Measurements from ENCODE around the gene POLR2M. TPM values are rescaled to one million over a fixed set of nuclear protein-coding genes. Genes with fewer than 3 reads are reported as not detected.

Gene POLR2M
- total and polyA plus RNA-seq, 2 experiments from 2014 or later = 19.6 to 46.3 TPM

DNA sequence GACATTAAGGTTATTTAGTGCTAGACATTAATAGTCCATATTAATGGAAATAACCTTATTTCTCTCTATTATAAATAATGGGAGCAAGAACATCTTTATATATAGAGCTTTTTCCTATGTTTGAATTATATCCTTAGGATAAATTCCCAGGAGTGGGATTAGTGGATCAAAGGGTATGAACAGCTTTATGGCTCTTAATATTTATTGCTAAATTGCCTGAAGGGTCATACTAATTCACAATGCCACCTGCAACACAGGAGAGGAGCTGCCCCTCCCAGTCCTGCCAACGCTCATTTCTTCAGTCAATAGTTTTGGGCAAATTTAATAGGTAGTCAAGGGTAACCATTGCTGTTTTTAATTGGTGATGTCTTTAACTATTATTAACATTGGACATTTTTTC, 48.9 kb upstream of the POLR2M start:
- H3K36me3 Mint-ChIP-seq (ENCODE audit: low read depth) = no peaks in the 10 kb centered on the region
- H3K27ac Mint-ChIP-seq = no peak overlapping the region
- ATAC-seq = no peak

DNA sequence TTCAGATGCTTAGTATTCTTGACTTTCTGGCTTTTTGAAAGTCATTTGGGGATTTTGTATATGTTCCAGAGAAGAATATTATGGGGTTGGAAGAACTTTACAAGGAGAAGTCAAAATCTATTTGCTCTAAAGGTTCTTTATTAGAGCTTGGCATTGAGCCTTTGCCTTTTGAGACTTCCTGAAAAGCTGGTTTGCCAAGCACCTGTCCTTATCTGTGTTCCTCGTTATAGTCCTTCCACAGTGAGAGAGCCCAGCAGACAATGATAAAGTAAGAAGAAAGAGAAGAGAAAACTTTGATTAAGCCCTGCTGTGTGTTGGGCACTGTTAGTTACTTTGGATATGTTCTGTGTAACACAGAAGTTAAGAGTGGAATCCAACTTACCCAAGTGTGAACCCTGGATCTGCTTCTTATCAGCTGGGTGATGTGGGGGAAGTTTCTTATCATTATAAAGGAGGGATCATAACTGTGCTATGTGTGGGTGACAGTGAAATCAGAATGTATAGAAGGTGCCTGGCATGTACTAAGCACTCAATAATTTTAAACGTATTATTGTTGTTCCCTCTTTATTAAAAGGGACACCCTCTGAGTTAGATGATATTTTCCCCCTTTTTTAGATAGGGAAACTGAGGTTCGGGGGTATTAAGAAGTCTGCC, 44.3 kb upstream of the POLR2M start:
- Mint-ChIP-seq H3K36me3 (ENCODE audit: low read depth) (no peaks in the 10 kb centered on the region), H3K4me3 (no peak overlapping the region), H3K27me3 (ENCODE audit: insufficient read depth, low read depth, poor library complexity) (no peaks in the 10 kb centered on the region), H3K4me1 (no peaks in the 10 kb centered on the region), H3K9me3 (no peaks in the 10 kb centered on the region), H3K27ac (no peak overlapping the region)
- H4K20me1 ChIP-seq (replicated peaks; ENCODE audit: insufficient read depth) = no peaks in the 10 kb centered on the region
- no peaks in the 10 kb centered on the region for H3K79me2 ChIP-seq (replicated peaks; ENCODE audit: insufficient read depth)
- H3K4me2 ChIP-seq = no peak overlapping the region
- no peaks in the 10 kb centered on the region for H3K9me2 ChIP-seq (ENCODE audit: insufficient read depth)
- H3K27me3 ChIP-seq (ENCODE audit: insufficient read depth) = no peaks in the 10 kb centered on the region
- no peak overlapping the region for H3K27ac ChIP-seq (ENCODE audit: low read depth)
- H3K4me3 ChIP-seq = no peak overlapping the region
- DNase-seq (ENCODE audit: low spot score) = no peak
- no peak for TF ChIP-seq POLR2AphosphoS5 (IDR thresholded peaks at IDR 0.05; ENCODE audit: low read depth)
- no peak for TF ChIP-seq STAT1 (IDR thresholded peaks at IDR 0.05; ENCODE audit: unreplicated experiment)
- TF ChIP-seq ZNF114 (CRISPR knock-in tag; IDR thresholded peaks at IDR 0.05) = no peak
- TF ChIP-seq, protein P1, sequence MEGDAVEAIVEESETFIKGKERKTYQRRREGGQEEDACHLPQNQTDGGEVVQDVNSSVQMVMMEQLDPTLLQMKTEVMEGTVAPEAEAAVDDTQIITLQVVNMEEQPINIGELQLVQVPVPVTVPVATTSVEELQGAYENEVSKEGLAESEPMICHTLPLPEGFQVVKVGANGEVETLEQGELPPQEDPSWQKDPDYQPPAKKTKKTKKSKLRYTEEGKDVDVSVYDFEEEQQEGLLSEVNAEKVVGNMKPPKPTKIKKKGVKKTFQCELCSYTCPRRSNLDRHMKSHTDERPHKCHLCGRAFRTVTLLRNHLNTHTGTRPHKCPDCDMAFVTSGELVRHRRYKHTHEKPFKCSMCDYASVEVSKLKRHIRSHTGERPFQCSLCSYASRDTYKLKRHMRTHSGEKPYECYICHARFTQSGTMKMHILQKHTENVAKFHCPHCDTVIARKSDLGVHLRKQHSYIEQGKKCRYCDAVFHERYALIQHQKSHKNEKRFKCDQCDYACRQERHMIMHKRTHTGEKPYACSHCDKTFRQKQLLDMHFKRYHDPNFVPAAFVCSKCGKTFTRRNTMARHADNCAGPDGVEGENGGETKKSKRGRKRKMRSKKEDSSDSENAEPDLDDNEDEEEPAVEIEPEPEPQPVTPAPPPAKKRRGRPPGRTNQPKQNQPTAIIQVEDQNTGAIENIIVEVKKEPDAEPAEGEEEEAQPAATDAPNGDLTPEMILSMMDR (conservative IDR thresholded peaks at IDR 0.05; ENCODE audit: low read depth in 2 of 2) = no peak
- H2AFZ ChIP-seq = no peak overlapping the region
- H3K4me1 ChIP-seq (ENCODE audit: insufficient read depth) = no peaks in the 10 kb centered on the region
- no peak for ATAC-seq
- no peaks in the 10 kb centered on the region for H3K36me3 ChIP-seq (ENCODE audit: insufficient read depth)
- no peaks in the 10 kb centered on the region for H3F3A ChIP-seq (replicated peaks; ENCODE audit: low read depth)

More for the DNA sequence above, 48.9 kb upstream of the POLR2M start:
- Histone ChIP-seq H3K4me3 (no peak overlapping the region), H3K9me2 (ENCODE audit: insufficient read depth) (no peaks in the 10 kb centered on the region), H3K4me2 (no peak overlapping the region), H2AFZ (no peak overlapping the region), H3K27ac (ENCODE audit: low read depth) (no peak overlapping the region), H3F3A (replicated peaks; ENCODE audit: low read depth) (no peaks in the 10 kb centered on the region), H3K4me1 (ENCODE audit: insufficient read depth) (no peaks in the 10 kb centered on the region), H3K27me3 (ENCODE audit: insufficient read depth) (no peaks in the 10 kb centered on the region), H3K36me3 (ENCODE audit: insufficient read depth) (no peaks in the 10 kb centered on the region), H3K79me2 (replicated peaks; ENCODE audit: insufficient read depth) (no peaks in the 10 kb centered on the region), H4K20me1 (replicated peaks; ENCODE audit: insufficient read depth) (no peaks in the 10 kb centered on the region)
- Mint-ChIP-seq H3K27me3 (ENCODE audit: insufficient read depth, low read depth, poor library complexity) (no peaks in the 10 kb centered on the region), H3K9me3 (no peaks in the 10 kb centered on the region), H3K4me1 (no peaks in the 10 kb centered on the region), H3K4me3 (no peak overlapping the region)
- no peak for DNase-seq (ENCODE audit: low spot score)
- TF ChIP-seq JUNB (IDR thresholded peaks at IDR 0.05; ENCODE audit: unreplicated experiment) = no peak
- TF ChIP-seq, protein P1 (conservative IDR thresholded peaks at IDR 0.05; ENCODE audit: low read depth in 2 of 2) = no peak
- TF ChIP-seq STAT1 (IDR thresholded peaks at IDR 0.05; ENCODE audit: unreplicated experiment) = no peak
- TF ChIP-seq, protein P2, sequence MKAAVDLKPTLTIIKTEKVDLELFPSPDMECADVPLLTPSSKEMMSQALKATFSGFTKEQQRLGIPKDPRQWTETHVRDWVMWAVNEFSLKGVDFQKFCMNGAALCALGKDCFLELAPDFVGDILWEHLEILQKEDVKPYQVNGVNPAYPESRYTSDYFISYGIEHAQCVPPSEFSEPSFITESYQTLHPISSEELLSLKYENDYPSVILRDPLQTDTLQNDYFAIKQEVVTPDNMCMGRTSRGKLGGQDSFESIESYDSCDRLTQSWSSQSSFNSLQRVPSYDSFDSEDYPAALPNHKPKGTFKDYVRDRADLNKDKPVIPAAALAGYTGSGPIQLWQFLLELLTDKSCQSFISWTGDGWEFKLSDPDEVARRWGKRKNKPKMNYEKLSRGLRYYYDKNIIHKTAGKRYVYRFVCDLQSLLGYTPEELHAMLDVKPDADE (IDR thresholded peaks at IDR 0.05) = no peak
- TF ChIP-seq EZH2 (IDR thresholded peaks at IDR 0.05; ENCODE audit: low read depth, unreplicated experiment) = no peak
- no peak for TF ChIP-seq NANOG (IDR thresholded peaks at IDR 0.05; ENCODE audit: borderline replicate concordance)
